H1 (cell line): ENCODE data around the gene FITM2. TPM values are rescaled to one million over a fixed set of nuclear protein-coding genes. Genes with fewer than 3 reads are reported as not detected.

Experiments
- CHD7 ChIP-seq: fragments of 300-600 bp; sonication (generic); IDR thresholded peaks from 2 replicates; pipeline ENCODE4 v1.7.1; 2012; ENCODE audit warnings: low read length, moderate library complexity, mild to moderate bottlenecking, inconsistent platforms; ENCODE audit not compliant: insufficient replicate concordance
- polyA plus RNA-seq, 7 experiments: library from polyadenylated mRNA; depleted of rRNA in 3 of 7; stranded (reverse) in 5 of 7; unstranded in 2 of 7; fragments of >200 nt in 5 of 7; fragments of 200-250 nt in 2 of 7; gene quantifications; 1 replicate in 5 of 7; 2 replicates in 1 of 7; 4 replicates in 1 of 7; pipeline versions ENCODE4 v1.2.1 to v1.2.3, GENCODE V29; 2011 to 2013; ENCODE audit warnings: missing spikeins in 2 of 7, mixed read lengths in 2 of 7
- total RNA-seq: library from RNA; stranded (reverse); fragmentation: NEBNext Ultra II Directional; extraction: Animal tissue kit (Norgen Biotek cat#: 25700); gene quantifications from 2 replicates; pipeline ENCODE4 v1.2.1, GENCODE V29; 2021

Gene FITM2
- total and polyA plus RNA-seq, 2 of the 8 experiments (the other 6 are each of a cell fraction or from before 2014, with no cell fraction given): 1.1 to 2.1 TPM

GRCh38 chr20:44334709-44335108, 23.7 kb upstream of the FITM2 start (continued):
- no peak for TF ChIP-seq CHD7
